ENCODE measurements around the gene SETD4.

DNA sequence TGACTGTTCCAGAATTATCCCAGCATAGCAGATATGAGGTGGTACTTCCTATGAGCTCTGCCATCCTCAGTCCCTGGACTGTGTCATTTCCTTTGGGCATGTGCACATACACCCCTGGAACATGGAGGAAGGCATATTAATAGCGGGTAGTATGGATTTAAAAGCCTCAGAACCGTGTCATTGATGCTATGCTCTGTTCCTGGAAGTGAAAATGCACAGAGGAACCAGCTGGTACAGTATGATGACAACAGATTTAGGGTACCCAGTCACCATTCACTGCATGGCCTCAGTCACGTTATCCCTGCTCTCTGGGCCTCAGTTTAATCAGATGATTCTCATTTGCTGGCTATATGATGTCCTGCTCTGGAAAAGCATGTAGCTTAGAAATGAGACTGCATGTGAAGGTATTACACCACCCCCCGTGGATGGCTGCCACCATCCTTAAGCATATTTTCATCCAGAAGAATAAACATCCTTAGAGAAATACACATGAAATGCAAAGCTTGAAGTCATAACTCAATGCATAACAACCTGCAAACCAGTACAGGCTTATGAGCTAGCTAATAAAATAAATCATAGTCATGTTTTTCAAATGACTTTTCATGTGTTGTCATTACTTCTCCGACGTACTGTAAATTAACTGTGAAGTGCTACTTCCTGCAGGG is 37.8 kb downstream of the SETD4 start:
- TF ChIP-seq JUN (IDR thresholded peaks at IDR 0.05; ENCODE audit: low read depth, low read length) (no peak), CEBPB (IDR thresholded peaks at IDR 0.05; ENCODE audit: low read depth, low read length) (no peak), CREB1 (IDR thresholded peaks at IDR 0.05) (no peak), RAD21 (IDR thresholded peaks at IDR 0.05 in 1 of 2, conservative IDR thresholded peaks at IDR 0.05 in 1 of 2; ENCODE audit: low read depth in 2 of 2, low read length in 2 of 2) (no peak)
- TF ChIP-seq, protein P1, sequence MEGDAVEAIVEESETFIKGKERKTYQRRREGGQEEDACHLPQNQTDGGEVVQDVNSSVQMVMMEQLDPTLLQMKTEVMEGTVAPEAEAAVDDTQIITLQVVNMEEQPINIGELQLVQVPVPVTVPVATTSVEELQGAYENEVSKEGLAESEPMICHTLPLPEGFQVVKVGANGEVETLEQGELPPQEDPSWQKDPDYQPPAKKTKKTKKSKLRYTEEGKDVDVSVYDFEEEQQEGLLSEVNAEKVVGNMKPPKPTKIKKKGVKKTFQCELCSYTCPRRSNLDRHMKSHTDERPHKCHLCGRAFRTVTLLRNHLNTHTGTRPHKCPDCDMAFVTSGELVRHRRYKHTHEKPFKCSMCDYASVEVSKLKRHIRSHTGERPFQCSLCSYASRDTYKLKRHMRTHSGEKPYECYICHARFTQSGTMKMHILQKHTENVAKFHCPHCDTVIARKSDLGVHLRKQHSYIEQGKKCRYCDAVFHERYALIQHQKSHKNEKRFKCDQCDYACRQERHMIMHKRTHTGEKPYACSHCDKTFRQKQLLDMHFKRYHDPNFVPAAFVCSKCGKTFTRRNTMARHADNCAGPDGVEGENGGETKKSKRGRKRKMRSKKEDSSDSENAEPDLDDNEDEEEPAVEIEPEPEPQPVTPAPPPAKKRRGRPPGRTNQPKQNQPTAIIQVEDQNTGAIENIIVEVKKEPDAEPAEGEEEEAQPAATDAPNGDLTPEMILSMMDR (IDR thresholded peaks at IDR 0.05; ENCODE audit: control extremely low read depth in 1 of 3, insufficient read depth in 1 of 3, low read depth in 1 of 3, low read length in 3 of 3): no peak
